SW480 (cell line): ENCODE data around the gene ACD.

Experiments
- DNase-seq: peaks from one replicate; pipeline ENCODE4 v3.0.0-alpha.2; 2016; ENCODE audit warnings: low spot score

Gene ACD

DNA sequence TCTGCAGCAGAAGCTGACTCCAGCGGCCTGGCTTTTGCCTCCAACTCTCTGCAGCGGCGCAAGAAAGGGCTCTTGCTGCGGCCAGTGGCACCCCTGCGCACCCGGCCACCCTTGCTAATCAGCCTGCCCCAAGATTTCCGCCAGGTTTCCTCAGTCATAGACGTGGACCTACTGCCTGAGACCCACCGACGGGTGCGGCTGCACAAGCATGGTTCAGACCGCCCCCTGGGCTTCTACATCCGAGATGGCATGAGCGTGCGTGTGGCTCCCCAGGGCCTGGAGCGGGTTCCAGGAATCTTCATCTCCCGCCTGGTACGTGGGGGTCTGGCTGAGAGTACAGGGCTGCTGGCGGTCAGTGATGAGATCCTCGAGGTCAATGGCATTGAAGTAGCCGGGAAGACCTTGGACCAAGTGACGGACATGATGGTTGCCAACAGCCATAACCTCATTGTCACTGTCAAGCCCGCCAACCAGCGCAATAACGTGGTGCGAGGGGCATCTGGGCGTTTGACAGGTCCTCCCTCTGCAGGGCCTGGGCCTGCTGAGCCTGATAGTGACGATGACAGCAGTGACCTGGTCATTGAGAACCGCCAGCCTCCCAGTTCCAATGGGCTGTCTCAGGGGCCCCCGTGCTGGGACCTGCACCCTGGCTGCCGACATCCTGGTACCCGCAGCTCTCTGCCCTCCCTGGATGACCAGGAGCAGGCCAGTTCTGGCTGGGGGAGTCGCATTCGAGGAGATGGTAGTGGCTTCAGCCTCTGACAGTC lies 2.0 kb upstream of the ACD start:
- no peak for DNase-seq

DNA sequence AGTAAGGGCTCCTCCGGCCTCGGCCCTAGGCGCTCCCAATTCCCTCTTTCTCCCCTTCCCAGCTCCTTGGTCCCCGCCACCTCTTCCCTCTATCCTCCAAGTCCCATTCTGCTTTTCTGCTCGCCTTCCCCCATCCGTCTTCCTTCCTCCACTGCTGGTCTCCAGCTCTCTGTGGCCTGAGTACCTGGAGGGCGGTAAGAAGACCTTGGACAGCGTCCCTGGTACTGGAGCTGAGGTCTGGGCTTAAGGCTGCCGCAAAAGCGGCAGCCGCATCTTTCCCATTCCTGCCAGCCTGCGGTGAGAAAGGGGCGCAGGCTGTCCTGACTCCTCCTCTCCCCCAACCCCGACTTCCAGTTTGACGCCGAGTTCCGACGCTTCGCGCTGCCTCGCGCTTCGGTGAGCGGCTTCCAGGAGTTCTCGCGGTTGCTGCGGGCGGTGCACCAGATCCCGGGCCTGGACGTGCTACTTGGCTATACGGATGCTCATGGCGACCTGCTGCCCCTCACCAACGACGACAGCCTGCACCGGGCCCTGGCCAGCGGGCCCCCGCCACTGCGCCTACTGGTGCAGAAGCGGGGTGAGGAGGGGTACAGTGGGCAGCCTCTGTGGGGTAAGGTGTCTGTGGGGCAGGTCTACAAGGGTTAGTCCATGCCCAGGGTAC lies 1.2 kb upstream of the ACD start:
- DNase-seq = no peak

DNA sequence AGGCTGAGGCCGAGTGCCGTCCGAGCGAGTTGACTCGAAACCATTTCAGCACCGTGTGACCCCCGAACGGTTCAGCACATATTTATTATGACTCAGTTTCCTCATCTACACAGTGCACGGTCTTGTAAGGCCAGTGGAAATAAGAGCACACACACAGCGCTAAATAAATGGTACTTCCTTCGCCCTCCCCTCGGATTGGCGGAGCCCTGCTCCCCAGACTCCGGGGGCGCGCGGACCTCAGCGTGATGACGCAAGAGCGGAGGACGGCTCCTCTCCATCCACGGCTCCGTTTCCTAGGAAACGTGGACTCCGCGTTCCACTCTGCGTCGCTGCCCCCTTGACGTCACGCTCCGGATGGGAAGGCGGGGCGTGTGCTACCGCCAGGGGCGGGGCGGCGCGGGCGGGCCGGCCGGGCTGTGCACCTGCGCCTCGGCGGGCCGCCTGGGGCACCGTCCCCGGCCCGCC lies 536 bp upstream of the ACD start, which contains the start of gene PARD6A:
PARD6A (plus strand) TSS at position 397 of the 465 bp plus-strand sequence. CDS start 79 bp downstream, outside the sequence.
- DNase-seq = peak; percentile 93

DNA sequence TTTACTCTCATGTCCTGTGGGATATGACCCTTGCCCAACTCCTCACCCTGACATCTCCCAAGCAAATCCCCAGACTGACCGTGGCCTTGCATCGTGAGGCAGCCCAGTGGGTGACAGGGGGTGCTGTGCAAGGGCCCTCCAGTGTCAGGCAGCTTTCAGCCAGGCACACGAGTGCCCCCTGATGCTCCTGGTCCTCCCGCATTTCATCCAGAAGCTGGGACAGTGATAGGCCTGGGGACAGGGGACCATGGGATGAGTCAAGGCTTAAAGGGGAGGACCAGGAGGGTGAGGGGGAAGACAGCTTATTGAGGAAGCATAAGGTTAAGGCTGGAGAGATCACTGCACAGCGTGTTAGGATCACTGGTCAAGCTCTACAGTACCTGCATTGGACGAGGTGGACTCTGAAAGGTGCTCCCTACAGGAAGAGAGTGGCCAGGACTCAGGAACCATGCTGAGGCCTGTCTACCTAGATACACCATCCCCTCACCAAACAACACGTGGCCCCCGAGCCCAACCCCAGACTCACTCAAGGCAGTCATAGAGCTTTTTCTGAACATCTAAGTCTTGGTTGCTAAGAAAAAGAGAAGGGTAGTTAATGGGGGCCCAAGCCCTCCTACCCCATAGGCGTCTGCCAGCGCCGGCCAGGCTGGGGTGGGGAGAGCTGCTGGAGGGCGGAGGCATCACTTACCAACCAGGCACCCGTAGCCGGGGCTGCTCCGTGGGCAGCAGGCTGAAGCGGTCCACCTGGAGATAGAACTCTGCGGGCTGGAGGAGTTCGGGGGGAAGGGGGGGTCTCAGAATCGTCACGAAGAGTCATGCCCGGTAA lies 998 bp downstream of the ACD start:
- no peak for DNase-seq

DNA sequence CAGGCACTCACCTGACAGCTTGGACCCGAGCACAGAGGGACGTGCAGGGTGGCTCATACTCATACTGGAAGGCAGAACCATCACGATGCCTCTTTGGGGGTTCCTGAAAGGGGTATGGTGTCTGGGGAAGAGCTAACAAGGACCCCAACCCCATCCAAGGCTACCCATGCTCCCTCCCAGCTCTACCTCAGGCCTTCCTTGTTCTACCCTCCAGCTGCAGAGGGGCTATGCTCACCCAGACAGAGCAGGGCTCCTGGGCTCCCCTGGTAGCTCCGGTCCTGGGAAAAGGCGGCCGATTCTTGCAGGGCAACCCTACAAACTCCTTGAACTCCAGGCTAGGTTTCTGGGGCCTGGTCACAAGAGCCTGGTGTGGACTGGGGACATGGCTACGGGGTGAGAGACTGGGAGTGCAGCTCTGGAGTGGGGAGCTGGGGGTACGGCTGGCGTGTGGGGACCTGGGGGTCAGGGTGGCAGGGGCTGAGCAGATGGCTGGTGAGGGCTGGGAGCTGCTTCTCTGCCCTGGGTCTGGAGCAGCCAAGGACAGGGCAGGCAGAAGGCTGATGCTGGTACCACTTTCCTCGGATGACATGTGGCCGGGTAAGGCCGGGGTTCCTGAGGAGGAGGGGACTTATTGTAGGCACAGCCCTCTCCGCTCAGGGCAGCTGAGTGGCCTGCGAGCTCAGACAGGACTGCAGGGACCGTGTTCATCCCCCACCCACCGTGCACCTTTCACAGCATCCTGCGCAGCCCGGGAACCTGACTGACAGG lies 2.1 kb downstream of the ACD start:
- no peak for DNase-seq

DNA sequence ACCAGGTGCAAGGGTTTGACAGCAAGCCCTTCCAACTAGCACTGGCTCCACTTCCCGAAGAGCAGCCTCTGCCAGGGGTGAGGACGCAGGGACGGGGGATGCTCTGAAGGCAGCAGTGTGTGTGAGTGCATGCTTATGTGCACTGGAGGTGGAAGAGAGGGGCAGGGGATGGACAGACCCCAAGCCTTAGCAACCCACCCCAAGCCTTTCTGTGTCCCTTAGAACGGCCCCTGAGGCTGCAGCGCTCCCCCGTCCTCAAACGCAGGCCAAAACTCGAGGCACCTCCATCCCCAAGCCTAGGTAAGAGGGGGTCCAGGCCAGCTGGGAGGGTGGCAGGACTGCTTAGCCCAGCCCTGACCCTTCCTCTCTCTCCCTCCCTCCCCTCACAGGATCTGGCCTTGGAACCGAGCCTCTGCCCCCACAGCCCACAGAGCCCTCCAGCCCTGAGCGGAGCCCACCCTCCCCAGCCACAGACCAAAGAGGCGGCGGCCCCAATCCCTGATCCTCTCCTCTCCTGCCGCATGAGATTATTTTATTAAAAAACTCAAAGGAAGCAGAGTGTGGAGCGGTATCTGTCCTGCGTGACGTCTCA lies 2.9 kb downstream of the ACD start:
- DNase-seq = no peak

DNA sequence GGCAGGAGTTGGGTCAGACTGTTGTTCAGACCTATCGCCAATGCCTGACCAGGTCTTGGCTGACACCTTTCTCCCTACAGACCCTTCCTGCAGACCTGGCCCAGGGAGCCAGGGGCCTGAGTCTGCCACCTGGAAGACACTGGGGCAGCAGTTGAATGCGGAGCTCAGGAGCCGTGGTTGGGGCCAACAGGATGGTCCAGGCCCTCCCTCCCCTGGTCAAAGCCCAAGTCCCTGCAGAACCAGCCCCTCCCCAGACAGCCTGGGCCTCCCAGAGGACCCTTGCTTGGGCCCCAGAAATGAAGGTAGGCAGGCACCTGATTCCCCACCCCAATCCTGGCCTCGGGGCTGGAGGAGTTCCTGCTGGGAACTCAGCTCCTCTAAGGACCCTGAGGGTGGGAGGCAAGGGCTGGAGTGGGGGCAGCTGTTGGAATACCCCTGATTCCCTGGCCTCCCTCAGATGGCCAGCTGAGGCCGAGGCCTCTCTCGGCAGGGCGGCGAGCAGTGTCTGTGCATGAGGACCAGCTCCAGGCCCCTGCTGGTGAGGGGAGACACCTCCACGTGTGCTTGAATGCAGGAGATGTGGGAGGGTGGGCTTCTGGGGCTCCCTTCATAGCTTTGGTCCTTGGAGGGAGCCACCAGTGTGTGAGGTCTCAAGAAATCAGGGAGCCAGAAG lies 3.6 kb downstream of the ACD start:
- DNase-seq = no peak

DNA sequence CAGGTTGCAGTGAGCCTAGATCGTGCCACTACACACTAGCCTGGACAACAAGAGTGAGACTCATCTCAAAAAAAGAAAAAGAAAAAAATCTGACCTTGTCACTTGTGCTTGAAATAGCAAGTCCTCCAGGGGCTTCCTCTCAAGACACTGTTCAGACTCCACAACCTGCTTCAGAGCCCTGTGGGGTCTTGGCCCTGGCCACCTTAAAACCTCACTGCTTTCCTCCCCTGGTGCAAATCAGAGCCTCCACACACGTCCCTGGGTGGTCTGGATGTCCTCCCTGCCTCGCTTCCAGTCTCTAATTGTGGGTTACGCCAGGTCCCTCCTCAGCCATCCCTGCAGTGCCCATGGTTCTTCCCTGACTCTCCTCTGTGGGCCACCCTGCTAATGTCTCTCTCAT lies 4.7 kb downstream of the ACD start:
- no peak for DNase-seq

DNA sequence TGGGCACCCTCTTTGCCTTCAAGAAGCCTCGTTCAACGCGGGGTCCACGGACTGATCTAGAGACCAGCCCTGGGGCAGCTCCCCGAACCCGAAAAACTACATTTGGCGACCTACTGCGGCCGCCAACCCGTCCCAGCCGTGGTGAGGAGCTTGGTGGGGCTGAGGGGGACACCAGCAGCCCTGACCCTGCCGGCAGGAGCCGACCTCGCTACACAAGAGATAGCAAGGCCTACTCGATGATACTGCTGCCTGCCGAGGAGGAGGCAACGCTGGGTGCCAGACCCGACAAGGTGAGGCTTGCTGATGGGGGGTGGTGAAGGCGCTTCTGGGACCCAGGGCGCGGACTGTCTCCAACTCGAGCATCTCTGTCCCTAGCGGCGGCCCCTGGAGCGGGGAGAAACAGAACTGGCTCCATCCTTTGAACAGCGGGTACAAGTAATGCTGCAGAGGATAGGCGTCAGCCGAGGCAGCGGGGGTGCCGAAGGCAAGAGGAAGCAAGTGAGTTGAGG lies 5.6 kb downstream of the ACD start:
- DNase-seq = no peak

DNA sequence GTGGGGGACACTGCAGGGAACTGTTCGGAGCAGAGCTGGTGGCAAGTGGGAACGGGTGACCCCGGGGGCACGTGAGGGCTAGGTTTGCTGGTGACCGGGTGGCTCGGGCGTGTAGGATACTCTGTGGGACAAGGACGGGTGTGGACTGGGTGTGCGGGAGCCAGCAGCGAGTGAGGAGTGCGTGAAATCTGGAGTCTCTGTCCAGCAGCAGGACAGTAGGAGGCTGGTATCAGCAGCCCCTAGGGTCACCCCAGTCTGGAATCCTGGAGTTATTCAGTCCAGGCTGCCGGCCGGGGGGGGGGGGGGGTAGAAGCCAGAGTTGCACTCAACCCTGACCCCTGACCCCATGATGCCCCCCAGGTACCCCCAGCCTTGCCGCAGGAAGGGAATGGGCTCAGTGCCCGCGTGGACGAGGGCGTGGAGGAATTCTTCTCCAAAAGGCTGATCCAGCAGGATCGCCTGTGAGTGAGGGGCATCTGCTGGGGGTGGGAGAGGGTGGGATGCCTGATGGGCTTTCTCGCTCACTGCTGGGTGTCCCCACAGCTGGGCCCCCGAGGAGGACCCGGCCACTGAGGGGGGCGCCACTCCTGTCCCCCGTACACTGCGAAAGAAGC lies 6.2 kb downstream of the ACD start:
- DNase-seq = no peak

DNA sequence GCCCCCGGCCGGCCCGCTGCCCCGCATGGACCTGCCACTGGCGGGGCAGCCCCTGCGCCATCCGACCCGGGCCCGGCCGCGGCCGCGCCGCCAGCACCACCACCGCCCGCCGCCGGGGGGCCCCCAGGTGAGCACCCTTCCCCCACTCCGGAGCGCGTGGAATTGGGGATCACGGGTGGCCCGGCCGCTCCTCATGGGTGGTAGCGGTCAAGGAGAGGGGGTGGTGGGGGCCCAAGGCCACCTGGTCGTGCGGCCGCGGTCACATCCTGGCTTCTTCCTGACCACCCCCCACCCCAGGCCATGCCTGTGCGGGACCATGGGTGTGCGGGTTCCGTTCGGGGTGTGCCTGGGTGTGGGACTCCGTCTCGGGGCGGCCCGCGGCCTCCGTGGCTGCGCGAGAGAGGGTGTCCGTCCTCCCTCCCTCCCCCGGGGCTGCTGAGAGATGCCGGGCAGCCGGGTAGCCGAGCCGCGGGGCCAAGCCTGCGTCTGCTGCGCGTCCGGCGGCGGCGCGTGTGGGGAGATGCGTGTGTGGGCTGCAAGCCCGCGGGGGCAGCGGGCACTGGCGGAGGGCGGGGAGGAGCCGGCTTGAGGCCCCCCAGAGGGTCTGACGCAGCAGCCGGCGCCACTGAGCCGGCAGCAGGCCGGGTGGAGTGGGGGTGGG lies 6.8 kb downstream of the ACD start:
- DNase-seq = no peak

DNA sequence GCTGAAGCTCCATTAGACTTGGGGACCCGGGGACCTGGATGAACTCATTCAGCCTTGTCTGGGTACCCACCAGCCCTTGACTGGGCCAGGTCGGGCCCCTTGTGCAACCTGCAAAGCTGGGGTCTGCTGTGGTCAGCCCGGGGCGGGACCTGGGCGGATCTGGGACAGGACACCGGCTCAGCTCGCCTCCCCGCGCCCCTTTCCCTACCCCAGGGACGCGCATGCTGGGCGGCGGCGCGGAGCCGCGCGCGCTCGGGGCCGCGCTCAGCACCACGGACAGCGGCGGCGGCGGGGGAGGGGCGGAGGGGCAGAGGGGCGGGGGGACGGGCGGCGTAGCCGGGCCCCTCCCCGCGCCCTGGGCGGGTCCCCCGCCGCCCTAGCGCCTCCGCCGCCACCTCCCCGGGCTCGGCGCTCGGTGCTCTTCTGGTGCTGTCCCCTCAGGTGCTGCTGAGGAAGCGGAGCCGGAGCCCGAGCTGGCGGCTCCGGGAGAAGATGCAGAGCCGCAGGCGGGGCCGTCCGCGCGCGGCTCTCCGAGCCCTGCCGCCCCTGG lies 7.4 kb downstream of the ACD start:
- DNase-seq = no peak

DNA sequence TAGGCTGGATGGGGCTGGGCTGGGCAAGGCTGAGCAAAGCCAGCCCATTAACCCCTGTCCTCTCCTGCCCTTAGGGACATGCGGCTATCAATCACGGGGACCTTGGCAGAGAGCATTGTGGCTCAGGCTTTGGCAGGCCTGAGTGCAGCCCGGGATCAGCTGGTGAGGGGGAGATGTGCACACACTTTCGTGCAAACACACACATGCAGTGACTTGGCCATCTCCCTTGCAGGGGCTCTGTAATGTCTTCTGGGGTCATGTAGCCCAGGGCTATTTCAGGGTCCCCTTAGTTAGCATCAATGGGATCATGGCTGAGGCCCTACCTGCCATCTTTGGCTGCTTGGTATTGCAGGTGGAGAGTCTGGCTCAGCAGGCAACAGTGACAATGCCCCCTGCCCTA lies 8.2 kb downstream of the ACD start:
- no peak for DNase-seq

DNA sequence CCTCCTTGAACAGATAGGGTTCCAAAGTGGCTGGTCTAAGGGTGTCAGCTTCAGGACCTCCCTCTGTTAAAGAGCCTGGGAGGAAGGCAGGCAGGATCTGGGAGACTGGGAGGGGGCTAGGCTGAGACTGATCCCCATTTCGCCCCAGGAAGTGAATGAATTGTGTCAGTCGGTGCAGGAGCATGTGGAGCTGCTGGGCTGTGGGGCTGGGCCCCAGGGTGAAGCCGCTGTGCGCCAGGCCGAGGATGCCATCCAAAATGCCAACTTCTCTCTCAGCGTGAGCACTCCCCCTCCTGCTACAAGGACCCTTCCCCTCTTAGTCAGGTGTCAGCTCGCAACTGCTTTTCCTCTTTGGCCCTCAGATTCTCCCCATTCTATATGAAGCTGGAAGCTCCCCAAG lies 9.0 kb downstream of the ACD start:
- DNase-seq = no peak

DNA sequence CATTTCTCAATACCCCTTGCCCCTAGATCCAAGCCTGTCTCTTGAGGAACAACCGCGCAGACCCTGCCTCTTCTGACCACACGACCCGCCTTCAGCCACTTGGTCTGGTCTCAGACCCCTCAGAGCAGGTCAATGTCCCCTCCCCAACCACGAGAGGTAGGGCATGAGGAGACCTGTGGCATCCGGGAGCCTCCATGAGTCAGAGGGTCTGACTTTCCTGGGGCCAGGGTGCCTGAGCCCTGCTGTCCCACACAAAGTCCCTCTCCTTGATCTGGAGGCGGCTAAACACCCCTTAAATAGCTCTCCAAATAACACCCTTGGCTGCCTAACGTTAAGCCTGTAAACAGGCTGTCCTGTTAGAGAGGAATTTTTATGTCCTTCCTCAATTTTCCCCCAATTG lies 10.0 kb downstream of the ACD start:
- no peak for DNase-seq

DNA sequence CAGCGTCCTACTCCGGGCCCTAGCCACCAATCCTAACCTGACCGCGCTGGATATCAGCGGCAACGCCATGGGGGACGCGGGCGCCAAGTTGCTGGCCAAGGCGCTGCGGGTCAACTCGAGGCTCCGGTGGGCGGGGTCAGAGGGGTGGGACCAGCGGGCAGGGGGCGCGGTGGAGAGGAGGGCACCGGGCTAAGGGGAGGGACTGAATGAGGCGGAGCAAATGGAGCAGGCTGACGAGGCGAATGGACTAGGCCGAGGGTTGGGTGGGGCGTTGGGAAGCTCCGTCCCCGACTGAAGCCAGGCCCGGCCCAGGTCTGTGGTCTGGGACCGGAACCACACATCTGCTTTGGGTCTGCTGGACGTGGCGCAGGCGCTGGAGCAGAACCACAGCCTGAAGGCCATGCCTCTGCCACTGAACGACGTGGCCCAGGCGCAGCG lies 10.5 kb downstream of the ACD start:
- DNase-seq = no peak

DNA sequence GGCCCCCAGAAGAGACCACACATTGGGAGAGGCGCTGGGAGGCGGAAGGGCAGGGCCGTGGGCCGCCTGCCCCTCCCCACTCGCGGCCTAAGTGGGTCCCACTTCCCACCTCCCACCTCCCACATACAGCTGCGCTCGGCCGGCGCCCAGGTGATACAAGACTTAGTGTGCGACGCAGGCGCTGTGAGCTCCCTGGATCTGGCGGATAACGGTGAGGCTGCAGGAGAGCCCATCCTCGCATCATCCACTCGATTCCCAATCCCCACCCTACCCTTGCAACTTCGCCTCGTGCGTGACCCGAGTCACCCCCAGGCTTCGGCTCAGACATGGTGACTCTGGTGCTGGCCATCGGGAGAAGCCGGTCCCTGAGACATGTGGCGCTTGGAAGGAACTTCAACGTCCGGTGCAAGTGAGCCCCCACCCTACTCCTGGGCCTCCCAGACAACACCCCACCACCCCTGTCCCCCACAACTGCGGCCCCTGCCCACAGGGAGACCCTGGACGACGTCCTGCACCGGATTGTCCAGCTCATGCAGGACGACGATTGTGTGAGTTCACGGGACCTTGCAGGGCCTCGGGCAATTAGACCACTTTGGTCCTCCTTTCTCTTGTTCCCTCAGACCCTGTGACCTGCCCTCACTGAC lies 11.2 kb downstream of the ACD start:
- DNase-seq = no peak

DNA sequence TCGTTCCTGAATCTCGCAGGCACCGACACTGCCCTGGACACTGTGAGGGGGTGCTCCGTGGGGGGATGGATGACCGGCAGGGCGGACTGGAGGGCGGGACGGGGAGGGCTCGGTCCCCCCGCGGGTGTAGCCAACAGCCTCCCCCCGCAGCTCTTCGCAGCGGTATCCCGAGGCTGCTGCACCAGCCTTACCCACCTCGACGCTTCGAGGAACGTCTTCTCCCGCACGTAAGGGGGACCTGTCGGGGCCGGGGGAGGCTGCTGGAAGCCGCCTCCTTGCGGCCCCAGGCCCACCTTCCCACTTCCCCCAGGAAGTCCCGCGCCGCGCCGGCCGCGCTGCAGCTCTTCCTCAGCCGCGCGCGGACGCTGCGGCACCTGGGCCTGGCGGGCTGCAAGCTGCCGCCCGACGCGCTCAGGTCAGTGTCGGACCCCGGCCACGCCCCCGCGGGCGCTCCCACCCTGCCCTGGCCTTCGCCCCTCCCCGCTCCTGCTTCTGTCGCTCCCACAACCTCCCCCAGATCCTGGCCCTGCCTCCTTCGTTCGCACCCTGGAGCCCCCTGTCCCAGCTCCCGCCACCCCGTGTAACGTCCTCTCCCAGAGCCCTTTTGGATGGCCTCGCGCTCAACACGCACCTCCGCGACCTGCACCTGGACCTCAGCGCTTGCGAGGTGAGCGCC lies 11.8 kb downstream of the ACD start:
- no peak for DNase-seq
